Dendritic cell treated with granulocyte-macrophage colony-stimulating factor and Interleukin-4, amounts not matched to agents 40 ng/mL and 50 ng/mL, for 4 days (primary cell): ENCODE results near the gene STEAP2.

Source experiments
- H3K27ac Mint-ChIP-seq: one replicate; pipeline ENCODE4 v1.8.0; 2022; ENCODE audit warnings: mild to moderate bottlenecking, mixed read lengths
- H3K27me3 Mint-ChIP-seq: one replicate; pipeline ENCODE4 v1.8.0; 2022; ENCODE audit warnings: mild to moderate bottlenecking, mixed read lengths
- H3K36me3 Mint-ChIP-seq: one replicate; pipeline ENCODE4 v1.8.0; 2022; ENCODE audit warnings: low read depth, mixed read lengths
- H3K4me1 Mint-ChIP-seq: one replicate; pipeline ENCODE4 v1.8.0; 2022; ENCODE audit warnings: low read depth, mixed read lengths
- H3K4me3 Mint-ChIP-seq: one replicate; pipeline ENCODE4 v1.8.0; 2022; ENCODE audit warnings: mild to moderate bottlenecking, moderate library complexity, mixed read lengths
- H3K9me3 Mint-ChIP-seq: one replicate; pipeline ENCODE4 v1.8.0; 2022; ENCODE audit warnings: mixed read lengths
- intact Hi-C: fragments of 100-400 bp; cut with micrococcal nuclease; formaldehyde crosslinking; loops from one replicate; pipeline ENCODE4 v1.15.0; 2022

STEAP2 gene

GRCh38 chr7:90232430-90232829, 20.9 kb downstream of the STEAP2 start:
- Mint-ChIP-seq H3K4me1 (no peaks in the 10 kb centered on the region), H3K4me3 (no peak overlapping the region), H3K36me3 (no peaks in the 10 kb centered on the region), H3K27ac (no peak overlapping the region), H3K27me3 (peaks cover 4% of the 10 kb centered on the region), H3K9me3 (no peaks in the 10 kb centered on the region)
- intact Hi-C loops, result no loop called here

GRCh38 chr7:90233569-90233968, 22.0 kb downstream of the STEAP2 start:
- Mint-ChIP-seq H3K4me3 (no peak overlapping the region), H3K9me3 (no peaks in the 10 kb centered on the region), H3K36me3 (no peaks in the 10 kb centered on the region), H3K4me1 (no peaks in the 10 kb centered on the region), H3K27ac (no peak overlapping the region), H3K27me3 (peaks cover 1% of the 10 kb centered on the region)
- intact Hi-C loops, result no loop called here

GRCh38 chr7:90236721-90237289, 25.3 kb downstream of the STEAP2 start:
- H3K27me3 Mint-ChIP-seq, result peaks cover 3% of the 10 kb centered on the region
- no peaks in the 10 kb centered on the region for H3K9me3 Mint-ChIP-seq
- H3K27ac Mint-ChIP-seq, result no peak overlapping the region
- no peaks in the 10 kb centered on the region for H3K4me1 Mint-ChIP-seq
- no peak overlapping the region for H3K4me3 Mint-ChIP-seq
- no peaks in the 10 kb centered on the region for H3K36me3 Mint-ChIP-seq
- intact Hi-C loops, result no loop called here

GRCh38 chr7:90238022-90238421, 26.5 kb downstream of the STEAP2 start:
- Mint-ChIP-seq H3K27ac (no peak overlapping the region), H3K27me3 (peaks cover 8% of the 10 kb centered on the region), H3K9me3 (no peaks in the 10 kb centered on the region), H3K4me3 (no peak overlapping the region), H3K4me1 (no peaks in the 10 kb centered on the region), H3K36me3 (no peaks in the 10 kb centered on the region)
- intact Hi-C loops, result no loop called here

- H3K4me1 Mint-ChIP-seq, result no peaks in the 10 kb centered on the region
- H3K4me3 Mint-ChIP-seq, result no peak overlapping the region
- peaks cover 11% of the 10 kb centered on the region for H3K27me3 Mint-ChIP-seq
- no peaks in the 10 kb centered on the region for H3K36me3 Mint-ChIP-seq
- no peaks in the 10 kb centered on the region for H3K9me3 Mint-ChIP-seq
- intact Hi-C loops, result no loop called here
- no peak overlapping the region for H3K27ac Mint-ChIP-seq
Measured at GRCh38 chr7:90238583-90238982, 27.0 kb downstream of the STEAP2 start.

- Mint-ChIP-seq H3K4me3 (no peak overlapping the region), H3K27ac (no peak overlapping the region), H3K27me3 (peaks cover 16% of the 10 kb centered on the region), H3K9me3 (no peaks in the 10 kb centered on the region), H3K36me3 (no peaks in the 10 kb centered on the region), H3K4me1 (peaks cover under 1% of the 10 kb centered on the region)
- intact Hi-C loops, result no loop called here
Measured at GRCh38 chr7:90239050-90239449, 27.5 kb downstream of the STEAP2 start.

GRCh38 chr7:90239625-90240228, 28.2 kb downstream of the STEAP2 start:
- intact Hi-C loops, result no loop called here

GRCh38 chr7:90242369-90243168, 31.0 kb downstream of the STEAP2 start:
- peaks cover 22% of the 10 kb centered on the region for H3K4me1 Mint-ChIP-seq
- H3K9me3 Mint-ChIP-seq, result no peaks in the 10 kb centered on the region
- H3K4me3 Mint-ChIP-seq, result no peak overlapping the region

More at GRCh38 chr7:90239625-90240228, 28.2 kb downstream of the STEAP2 start:
- Mint-ChIP-seq H3K9me3 (no peaks in the 10 kb centered on the region), H3K36me3 (no peaks in the 10 kb centered on the region), H3K27me3 (peaks cover 23% of the 10 kb centered on the region), H3K27ac (no peak overlapping the region), H3K4me3 (no peak overlapping the region), H3K4me1 (peaks cover 5% of the 10 kb centered on the region)

GRCh38 chr7:90243556-90243955, 32.0 kb downstream of the STEAP2 start:
- intact Hi-C loops, result no loop called here

More at GRCh38 chr7:90242369-90243168, 31.0 kb downstream of the STEAP2 start:
- intact Hi-C loops, result no loop called here
- Mint-ChIP-seq H3K27me3 (peaks cover 44% of the 10 kb centered on the region), H3K36me3 (no peaks in the 10 kb centered on the region), H3K27ac (no peak overlapping the region)

GRCh38 chr7:90244565-90244908, 33.0 kb downstream of the STEAP2 start:
- Mint-ChIP-seq H3K9me3 (no peaks in the 10 kb centered on the region), H3K4me1 (peaks cover 22% of the 10 kb centered on the region), H3K27ac (no peak overlapping the region), H3K36me3 (no peaks in the 10 kb centered on the region), H3K4me3 (peak overlapping the region; percentile 80), H3K27me3 (peaks cover 45% of the 10 kb centered on the region)
- intact Hi-C loops, result no loop called here

More at GRCh38 chr7:90243556-90243955, 32.0 kb downstream of the STEAP2 start:
- Mint-ChIP-seq H3K9me3 (no peaks in the 10 kb centered on the region), H3K36me3 (no peaks in the 10 kb centered on the region), H3K4me1 (peaks cover 22% of the 10 kb centered on the region), H3K4me3 (no peak overlapping the region), H3K27ac (no peak overlapping the region), H3K27me3 (peaks cover 44% of the 10 kb centered on the region)

- Mint-ChIP-seq H3K9me3 (no peaks in the 10 kb centered on the region), H3K4me3 (peak within 1 kb of the TSS; percentile 80), H3K36me3 (no peaks in the 10 kb centered on the region), H3K27ac (peak within 1 kb of the TSS; percentile 50), H3K4me1 (peaks cover 22% of the 10 kb centered on the region), H3K27me3 (peaks cover 45% of the 10 kb centered on the region)
- intact Hi-C loops, result loop anchor here (5.0 kb wide), 1 partner anchor 78 kb away; no protein-coding TSS in a partner anchor
Measured at GRCh38 chr7:90244909-90245851, 33.6 kb downstream of the STEAP2 start, which contains the start of gene CFAP69. TSS of gene CFAP69 (plus strand) at chr7:90245174. CDS start at chr7:90245425, 251 bp downstream.

- intact Hi-C loops, result loop anchor here (5.0 kb wide), 1 partner anchor 79 kb away; no protein-coding TSS in a partner anchor
- Mint-ChIP-seq H3K9me3 (no peaks in the 10 kb centered on the region), H3K4me3 (no peak overlapping the region), H3K27ac (no peak overlapping the region), H3K4me1 (peaks cover 22% of the 10 kb centered on the region), H3K36me3 (no peaks in the 10 kb centered on the region), H3K27me3 (peaks cover 45% of the 10 kb centered on the region)
Measured at GRCh38 chr7:90246171-90246570, 34.6 kb downstream of the STEAP2 start.

GRCh38 chr7:90248706-90249105, 37.2 kb downstream of the STEAP2 start:
- no peaks in the 10 kb centered on the region for H3K36me3 Mint-ChIP-seq
- no peak overlapping the region for H3K4me3 Mint-ChIP-seq
- no peaks in the 10 kb centered on the region for H3K9me3 Mint-ChIP-seq
- intact Hi-C loops, result loop anchor here (5.0 kb wide), 1 partner anchor 81 kb away; no protein-coding TSS in a partner anchor
- H3K27me3 Mint-ChIP-seq, result peaks cover 34% of the 10 kb centered on the region
- H3K4me1 Mint-ChIP-seq, result peaks cover 22% of the 10 kb centered on the region
- no peak overlapping the region for H3K27ac Mint-ChIP-seq
